Right ventricle myocardium superior (tissue), 1 donor: ENCODE results near the gene C5orf15. TPM values are rescaled to one million over a fixed set of nuclear protein-coding genes. Genes with fewer than 3 reads are reported as not detected.

Source experiments
- ATAC-seq: fragments of 200-7000 bp; cut with Tn5 transposase; one replicate; pipeline ENCODE4 v1.9.1; 2020; ENCODE audit warnings: mild to moderate bottlenecking; ENCODE audit not compliant: poor library complexity
- DNase-seq: peaks from one replicate; pipeline ENCODE4 v3.0.0-alpha.2; 2020
- intact Hi-C: fragments of 100-400 bp; cut with DNase I; formaldehyde crosslinking; loops from one replicate; pipeline ENCODE4 v1.11.2; 2022
- long read RNA-seq: library from polyadenylated mRNA; unstranded; transcript quantifications from one replicate; pipeline ENCODE4 v2.0.0, GENCODE V29; 2021
- total RNA-seq: library from RNA; stranded (reverse); fragmentation: NEBNext Ultra II Directional; extraction: Animal tissue kit (Norgen Biotek cat#: 25700); gene quantifications from one replicate; pipeline ENCODE4 v1.2.1, GENCODE V29; 2021
- donor health status: DM: no; HTN: yes; CAD: no; lungs with severe emphysema.

Gene C5orf15
- total RNA-seq: 34.8 TPM
- long read RNA-seq, transcript C5orf15-201 (3 exons, 2,358 nt): major isoform, 148 of 156 reads
- long read RNA-seq, partial matches to known transcripts: 6 of 156 reads
- long read RNA-seq, other reads (novel, unspliced or antisense): 2 of 156 reads

DNA sequence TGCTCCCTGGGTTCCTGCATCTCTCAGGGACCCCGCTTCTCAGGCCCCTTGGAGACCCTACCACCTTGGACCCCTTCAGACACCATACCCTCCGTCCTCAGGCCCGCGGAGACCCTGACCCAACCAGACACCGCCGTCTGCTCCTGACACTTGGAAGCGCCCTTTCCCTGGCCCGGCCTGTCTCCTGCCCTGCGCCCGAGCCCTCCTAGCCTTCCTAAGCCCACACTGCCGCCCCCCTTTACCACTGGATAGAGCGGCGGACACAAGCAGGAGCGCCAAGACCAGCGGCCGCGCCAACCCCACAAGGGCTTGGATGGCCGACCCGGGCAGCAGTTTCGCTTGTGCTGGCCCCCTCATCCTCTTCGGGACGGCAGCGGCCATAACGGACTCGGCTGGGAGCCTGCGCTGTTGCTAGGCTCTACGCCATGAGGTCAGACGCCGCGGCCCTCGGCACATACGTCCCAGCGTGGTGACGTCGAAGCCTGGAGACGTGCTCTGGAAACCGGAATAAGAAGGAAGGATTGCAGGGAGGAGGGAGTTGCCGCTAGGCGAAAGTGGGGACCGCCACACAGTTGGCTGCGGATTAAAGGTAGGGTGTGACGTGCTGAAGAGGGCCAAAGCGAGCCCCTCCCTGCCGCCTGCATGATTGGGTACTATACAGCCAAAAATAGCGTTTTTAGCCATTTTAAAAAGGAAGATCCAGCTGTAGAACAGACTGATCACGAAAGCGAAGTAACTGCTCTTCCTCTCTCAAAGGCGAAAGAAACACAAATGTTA is at the start of gene C5orf15:
Gene C5orf15 (minus strand): TSS at position 422 of the 777 bp plus-strand sequence. CDS start 41 bp downstream, at position 381.
- ATAC-seq (peak; percentile 98), DNase-seq (peak; percentile 99)
- intact Hi-C loops: no loop called here

DNA sequence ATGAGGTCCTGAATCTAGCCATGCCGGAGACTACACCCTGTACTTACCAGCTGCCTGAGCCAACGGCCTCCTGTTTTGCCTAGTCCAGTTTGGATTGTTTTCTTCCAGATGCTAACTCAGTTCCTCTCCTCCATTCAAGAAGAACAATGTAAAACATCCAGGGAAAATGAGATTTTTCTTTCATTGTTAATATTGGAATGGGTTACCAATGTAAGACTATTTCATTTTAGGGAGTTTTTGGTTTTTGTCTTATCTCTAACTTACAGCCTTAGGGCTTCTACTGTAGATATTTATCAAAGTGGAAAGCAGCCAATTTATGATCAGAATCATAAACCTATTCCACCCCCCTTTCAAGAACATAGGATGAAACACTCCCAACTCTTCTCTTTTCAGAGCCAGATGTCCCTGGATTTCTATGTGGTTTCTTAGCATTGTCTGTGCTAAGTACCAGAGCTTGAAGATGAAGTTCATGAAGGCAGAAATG is 39.9 kb upstream of the C5orf15 start:
- ATAC-seq (no peak), DNase-seq (no peak)
- intact Hi-C loops: no loop called here

DNA sequence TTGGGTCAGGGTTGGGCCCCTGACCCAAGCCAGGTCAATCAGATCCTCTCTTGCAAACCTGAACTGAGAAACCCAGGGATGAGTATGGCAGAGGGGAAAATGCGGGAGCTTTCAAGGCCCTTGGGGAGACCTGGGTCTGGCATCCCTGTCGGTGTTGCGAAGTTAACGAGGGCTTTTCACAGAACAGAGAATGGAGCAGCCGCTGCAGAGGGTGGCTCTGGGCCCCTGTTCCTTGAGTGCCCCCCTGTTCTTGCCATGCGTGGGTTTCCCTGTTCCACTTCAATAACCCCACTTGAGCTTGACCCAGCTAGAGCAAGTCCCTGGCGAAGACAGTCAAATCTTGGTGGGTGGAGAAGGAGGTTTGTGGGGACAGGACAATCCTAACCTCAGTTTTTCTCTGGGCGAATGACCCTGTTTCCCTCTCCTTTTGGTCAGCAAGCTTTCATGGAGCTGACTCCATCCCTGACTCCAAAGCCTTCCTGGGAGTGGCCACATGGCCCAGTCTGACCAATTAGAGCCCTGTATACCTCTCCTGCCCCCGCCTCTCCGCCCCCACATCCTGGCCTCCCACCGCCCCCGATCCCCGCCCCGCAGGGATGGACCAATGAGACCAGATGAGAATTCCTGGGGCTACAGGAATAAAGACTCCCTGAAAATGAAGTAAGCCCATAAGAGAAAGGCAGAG is 39.3 kb upstream of the C5orf15 start:
- peak; percentile 40 for DNase-seq
- ATAC-seq: no peak
- intact Hi-C loops: no loop called here

DNA sequence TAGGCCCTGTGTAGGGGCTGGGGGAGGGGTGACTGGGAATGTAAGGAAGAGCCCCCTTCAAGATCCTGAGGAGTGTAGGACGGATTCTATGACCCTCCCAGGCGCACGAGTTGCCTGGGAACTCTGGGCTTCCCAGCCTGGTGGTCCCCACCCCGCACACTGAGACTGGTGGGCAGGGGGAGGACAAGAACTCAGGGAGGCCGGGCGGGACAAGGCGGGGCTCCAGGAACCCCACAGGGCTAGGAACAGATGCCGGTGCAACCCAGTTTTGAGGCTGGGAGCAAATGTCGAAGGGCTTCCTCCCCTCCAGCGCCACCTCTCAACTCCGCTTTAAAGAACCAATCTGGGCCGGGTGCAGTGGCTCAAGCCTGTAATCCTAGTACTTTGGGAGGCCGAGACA is 37.7 kb upstream of the C5orf15 start:
- intact Hi-C loops: no loop called here
- DNase-seq (peak; percentile 40), ATAC-seq (no peak)

DNA sequence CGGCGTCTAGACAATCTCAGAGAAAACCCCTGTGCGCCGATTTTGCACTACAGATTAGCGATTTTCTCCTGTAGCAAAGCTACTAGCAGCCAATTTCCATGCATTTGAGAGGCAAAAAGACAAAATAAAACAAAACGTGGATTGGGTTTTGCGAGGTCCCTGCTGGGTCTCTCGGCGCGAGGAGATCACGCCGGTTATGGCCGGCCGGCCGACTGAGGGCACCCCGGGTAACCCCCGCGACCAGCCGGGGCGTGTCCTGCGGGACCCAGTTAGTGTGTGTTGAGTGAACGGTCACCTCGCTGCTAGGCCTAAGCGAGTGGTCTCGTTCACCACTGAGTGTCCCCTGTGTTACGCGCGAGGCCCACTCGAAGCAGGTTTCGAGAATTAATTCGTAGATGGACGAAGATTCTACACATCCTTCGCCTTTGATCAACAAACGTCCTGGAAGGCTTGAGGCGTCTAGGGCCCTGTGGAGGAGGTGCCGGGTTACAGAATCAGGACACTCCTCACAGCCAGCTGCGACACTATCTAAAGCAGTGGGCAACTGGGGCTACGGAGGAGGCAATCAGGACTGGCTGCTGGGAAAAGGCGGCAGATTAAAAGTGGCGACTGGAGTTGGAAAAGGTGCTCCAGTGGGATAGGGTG is 37.1 kb upstream of the C5orf15 start:
- ATAC-seq (peak; percentile 37), DNase-seq (peak; percentile 69)
- intact Hi-C loops: no loop called here

DNA sequence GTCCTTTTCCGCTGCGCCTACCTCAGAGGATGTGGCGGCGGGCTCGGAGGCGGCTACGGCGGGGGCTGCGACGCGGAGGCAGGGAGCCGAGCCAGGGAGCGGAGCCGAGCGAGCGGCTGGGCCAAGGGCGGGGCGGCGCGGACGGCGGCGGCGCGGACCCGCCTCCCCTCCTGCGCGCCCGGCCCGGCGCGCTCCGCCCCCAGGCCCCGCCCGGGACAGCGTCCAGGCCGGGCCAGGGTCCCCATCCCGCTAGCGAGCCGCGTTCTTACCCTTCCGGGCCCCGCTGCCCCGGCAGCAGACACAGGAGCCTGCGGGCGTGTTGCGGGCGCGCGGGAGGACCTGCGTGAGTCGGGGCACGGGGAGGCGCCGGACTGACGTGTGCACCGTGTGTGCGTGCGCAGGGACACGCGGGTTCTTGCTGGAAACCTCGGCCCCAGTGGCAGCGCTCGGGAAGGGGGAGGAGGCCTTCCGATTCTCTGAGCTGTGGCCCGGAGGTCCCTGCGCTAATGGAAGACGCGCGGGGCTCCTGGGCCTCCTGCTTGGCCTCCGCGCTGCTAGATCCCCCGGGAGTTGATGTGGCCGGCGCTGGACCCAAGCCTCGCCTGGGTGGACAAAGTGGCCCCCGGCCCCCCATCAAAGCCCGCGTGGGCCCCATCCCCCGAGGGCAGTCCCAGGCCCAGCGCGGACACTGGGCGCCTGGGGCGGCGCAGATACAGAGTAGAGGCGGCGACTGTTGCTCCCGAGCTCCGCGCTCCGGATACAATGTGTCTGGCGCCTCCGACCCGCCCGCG is 36.4 kb upstream of the C5orf15 start, which contains the start of gene VDAC1:
Gene VDAC1 (minus strand): TSS at position 350 of the 791 bp plus-strand sequence. CDS start 11,963 bp downstream, outside the sequence.
- DNase-seq (peak; percentile 90), ATAC-seq (peak; percentile 88)
- intact Hi-C loops: no loop called here

DNA sequence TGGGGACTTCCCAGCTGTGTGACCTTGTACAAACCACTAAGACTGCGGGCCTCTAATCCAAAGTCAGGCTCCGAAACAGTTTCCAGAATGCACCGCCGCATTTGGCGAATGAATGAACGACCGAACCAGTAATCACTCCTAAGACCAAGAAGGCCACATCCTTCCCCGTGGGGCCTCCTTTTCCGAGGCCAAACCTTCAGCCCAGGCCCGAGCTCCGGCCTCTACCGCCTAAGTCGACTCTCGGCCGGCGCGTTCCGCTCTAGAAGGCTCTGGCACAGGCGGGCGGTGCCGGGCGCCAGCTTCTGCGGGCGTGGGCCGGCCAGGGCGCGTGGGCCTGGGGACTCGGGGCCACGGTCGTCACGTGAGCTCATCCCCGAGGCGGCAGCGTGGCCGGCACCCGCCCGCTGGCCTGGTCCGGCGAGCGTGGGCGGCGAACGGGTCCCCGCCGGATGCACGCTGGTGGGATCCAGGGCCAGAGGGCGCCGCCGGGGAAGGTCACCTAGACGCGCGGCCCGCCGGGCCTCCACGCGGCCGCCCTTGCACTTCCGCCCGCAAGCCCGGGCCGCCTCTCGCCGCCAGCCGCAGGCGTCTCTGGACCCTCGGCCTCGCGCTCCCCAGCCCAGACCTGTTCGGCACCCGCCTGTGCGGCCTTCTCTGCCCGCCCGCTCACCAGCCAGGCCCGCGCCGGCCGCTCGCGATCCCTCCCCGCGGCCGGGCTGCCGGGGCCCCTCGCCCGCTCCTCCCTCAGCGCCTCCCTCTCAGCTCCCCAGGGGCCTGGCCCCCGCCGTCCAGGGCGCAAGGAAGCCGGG is 35.6 kb upstream of the C5orf15 start:
- ATAC-seq (peak; percentile 36), DNase-seq (peak; percentile 79)
- intact Hi-C loops: no loop called here

DNA sequence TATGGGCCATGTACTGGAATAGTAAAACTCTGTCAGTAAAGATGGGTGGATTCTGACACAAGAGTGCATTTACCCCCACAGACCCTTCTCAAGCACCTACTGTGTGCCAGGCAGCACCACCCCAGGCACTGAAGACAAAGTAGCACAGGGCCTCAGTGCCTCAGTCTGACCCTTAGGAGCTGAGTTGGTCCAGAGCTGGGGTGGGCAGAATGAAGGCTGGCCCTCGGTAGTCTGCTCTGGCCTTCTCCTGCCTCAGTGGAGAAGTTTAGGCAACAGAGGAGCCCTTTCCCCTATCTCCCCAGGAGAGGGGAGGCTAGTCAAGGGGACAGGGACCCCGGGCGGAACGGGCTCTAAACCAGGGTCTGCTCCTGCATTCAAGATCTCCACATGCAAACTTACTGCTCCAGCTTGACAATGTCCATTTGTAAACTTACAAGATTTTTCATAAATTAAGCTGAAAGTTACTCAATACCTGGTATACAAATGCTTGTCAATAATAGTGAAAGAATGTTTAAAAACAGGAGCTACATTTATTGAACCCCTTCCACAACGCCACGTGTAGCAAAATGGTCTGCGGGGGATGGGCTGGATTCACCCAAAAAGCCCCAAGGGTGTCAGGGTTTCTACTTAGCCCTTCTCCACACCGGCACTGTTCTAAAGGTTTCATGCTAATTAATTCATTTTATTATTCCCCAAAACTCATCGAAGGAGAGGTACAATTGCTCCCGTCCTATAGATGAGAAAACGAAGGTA is 34.8 kb upstream of the C5orf15 start:
- intact Hi-C loops: no loop called here

DNA sequence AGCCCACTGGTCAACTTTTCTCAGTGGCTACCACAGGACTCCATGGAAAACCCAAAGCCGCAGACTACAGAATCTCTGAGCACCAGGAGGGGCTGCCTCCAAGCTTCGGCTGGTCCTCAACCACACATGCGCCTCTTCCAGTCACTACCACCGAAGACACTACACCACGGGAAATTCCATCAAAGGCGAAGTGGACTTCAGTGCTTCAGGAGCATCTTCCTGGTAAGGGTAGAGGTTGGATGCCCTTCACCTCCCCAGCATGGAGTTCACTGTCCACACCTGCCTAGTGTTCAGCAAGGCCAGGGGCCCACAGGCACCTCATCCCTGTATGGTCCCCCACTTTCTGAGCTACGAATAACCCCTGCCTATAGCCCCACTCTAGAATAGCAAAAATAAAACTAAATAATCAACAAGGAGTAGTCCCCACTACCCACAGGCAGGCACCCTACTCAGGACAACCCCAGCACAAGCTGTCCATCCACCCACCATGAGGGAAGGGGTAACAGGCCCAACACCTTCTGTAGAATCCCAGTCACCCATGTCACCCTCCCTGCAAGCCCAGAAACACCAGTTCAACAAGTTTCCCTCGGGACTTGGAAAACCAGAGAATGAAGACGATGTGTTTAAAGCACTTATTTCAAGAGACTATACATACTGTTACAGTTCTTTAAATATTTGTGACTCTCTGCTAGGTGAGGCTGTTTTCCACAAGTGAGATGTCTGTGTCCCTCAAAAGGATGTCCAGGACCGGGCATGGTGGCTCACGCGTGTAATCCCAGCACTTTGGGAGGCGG is 33.7 kb upstream of the C5orf15 start:
- peak; percentile 34 for DNase-seq

More for the DNA sequence above, 34.8 kb upstream of the C5orf15 start:
- DNase-seq (peak; percentile 22), ATAC-seq (no peak)

DNA sequence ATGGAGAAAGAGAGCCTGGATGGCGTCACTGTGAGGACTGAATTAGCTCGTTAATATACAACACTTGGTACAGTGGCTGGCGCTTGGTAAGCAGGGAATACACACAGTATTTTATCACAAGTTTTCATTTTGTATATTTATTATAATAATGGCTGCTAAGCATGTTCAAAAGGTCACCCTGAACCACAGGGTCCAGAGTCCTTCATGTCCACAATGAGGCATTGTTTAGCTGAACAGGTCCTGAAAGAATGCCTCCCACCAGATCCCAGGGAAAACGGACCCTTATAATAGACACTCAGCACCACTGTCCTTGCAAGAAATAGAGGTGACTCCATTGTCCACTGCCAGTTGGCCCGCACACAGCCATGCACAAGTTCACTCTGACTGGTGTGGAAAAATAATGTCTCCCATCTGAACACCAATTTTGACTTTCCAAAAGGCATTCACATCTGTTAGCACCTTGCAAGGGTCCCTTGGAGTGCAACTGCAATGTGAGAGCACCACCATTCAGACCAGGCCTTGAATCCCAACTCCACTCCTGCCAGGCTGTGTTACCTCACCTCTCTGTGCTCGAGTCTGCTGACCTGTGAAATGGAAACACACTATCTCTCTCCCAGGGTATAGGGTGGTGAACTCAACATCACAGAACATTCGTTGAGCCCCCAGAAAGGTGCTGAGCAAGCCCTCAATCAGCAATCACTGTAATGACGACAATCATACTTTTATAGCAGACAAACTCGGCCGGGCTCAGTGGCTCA is 32.5 kb upstream of the C5orf15 start:
- intact Hi-C loops: no loop called here

More for the DNA sequence above, 33.7 kb upstream of the C5orf15 start:
- intact Hi-C loops: no loop called here
- no peak for ATAC-seq

DNA sequence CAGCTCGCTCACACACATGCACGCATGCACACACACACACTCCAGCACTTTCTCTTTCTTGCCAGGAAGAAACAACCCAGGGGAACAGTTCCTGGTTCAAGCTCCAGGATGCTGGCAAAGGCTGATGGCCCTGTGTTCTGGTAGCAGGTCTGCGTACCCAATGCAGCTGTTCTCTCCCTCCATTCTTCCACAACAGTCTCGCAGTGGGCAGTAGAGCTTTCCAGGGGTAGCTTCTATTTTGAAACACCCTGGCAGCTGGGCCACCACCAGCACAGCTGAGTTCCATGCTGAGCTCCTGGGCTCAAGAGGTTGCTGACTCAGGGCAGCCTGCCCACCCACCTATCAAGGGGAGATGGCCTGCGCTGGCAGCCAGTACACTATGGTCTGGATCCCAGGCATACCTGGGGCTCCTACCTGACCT is 31.7 kb upstream of the C5orf15 start:
- intact Hi-C loops: no loop called here
- peak; percentile 14 for ATAC-seq
- DNase-seq: peak; percentile 65

More for the DNA sequence above, 32.5 kb upstream of the C5orf15 start:
- DNase-seq (peak; percentile 20), ATAC-seq (no peak)

DNA sequence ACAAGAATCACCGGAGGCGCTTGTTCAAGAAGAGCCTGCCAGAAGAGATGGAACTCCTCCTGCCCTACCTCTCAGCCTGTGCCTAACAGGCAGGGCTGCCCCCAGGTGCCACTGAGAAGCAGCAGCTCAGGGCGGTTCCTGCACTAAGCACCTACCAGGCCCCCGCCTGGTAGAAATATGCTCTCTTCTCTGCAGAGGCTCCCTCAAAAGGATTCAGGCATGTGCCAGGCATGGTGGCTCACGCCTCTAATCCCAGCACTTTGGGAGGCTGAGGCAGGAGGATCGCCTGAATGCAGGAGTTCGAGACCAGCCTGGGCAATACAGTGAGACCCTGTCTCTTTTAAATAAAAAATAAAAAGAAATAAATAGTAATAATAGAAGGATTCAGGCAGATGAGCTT is 30.4 kb upstream of the C5orf15 start:
- DNase-seq: no peak
- no peak for ATAC-seq

DNA sequence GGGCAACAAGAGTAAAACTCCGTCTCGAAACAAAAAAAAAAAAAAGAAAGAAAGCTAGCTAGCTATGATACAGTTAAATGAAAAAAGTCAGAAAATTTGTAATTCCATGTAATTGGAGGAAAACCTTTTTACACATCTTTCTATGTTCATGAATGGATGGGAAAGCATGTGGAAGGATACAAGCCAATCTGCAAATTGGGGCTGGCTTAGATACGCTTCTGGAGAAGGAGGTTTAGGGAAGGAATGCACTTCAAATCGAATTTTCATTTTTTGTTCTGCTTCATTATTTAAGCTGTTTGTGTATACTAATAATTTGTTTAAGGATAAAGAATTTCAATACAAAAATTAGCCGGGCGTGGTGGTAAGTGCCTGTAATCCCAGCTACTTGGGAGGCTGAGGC is 29.6 kb upstream of the C5orf15 start:
- no peak for DNase-seq
- intact Hi-C loops: no loop called here
- ATAC-seq: no peak

More for the DNA sequence above, 30.4 kb upstream of the C5orf15 start:
- intact Hi-C loops: no loop called here

DNA sequence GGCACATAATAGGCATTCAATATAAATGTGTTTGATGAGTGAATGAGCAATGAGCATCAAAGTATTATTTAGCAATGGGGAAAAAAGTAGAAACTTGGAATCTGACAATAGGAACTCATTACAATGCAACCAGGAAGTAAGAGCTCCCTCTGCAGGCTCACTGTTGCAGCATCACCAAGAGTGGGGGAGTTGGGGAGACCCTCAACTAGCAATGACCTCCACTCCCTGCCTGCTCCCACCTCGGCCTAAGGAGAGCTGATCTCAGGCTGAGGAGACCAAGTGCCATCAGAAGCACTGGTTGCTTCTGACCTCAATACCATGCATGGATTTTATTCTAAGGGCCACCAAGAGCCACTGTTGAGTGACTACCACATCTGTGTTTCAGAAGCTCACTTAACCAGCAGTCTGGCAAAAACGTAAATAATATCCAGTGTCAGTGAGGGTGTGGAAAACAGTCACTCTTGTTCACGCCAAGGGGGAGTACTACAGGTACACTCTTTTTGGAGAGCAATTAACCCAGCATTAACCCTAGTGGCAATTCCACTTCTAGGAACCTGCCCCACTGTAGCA is 28.3 kb upstream of the C5orf15 start:
- ATAC-seq (no peak), DNase-seq (no peak)
- intact Hi-C loops: no loop called here
